Thoracic aorta (tissue), 2 donors: ENCODE results near the gene MRPL23. TPM values are rescaled to one million over a fixed set of nuclear protein-coding genes. Genes with fewer than 3 reads are reported as not detected.

ENCODE experiments used
- ATAC-seq: fragments of 150-250 bp; one replicate; pipeline ENCODE4 v1.8.0; 2017; ENCODE audit warnings: low read depth; ENCODE audit not compliant: insufficient number of reproducible peaks, low FRiP score
- DNase-seq: peaks from one replicate; pipeline ENCODE4 v3.0.0-alpha.2; 2020; ENCODE audit warnings: low spot score
- H3K27ac ChIP-seq, 2 donors: fragments of 200-600 bp; sonication (generic); 1 replicate in 1 of 2; 2 replicates in 1 of 2; pipeline ENCODE4 v1.5.1; 2016; ENCODE audit warnings: mild to moderate bottlenecking in 2 of 2, moderate library complexity in 2 of 2
- H3K27me3 ChIP-seq: fragments of 200-600 bp; sonication (generic); replicated peaks from 2 replicates; pipeline ENCODE4 v1.6.0; 2016; ENCODE audit warnings: mild to moderate bottlenecking; ENCODE audit not compliant: insufficient read depth
- H3K36me3 ChIP-seq: fragments of 200-600 bp; sonication (generic); one replicate; pipeline ENCODE4 v1.5.1; 2016
- H3K4me1 ChIP-seq, 2 donors: fragments of 200-600 bp; sonication (generic); 1 replicate in 1 of 2; 2 replicates in 1 of 2; pipeline versions ENCODE4 v1.5.1 to v1.6.0; 2016; ENCODE audit warnings: low read depth in 2 of 2, mild to moderate bottlenecking in 1 of 2; ENCODE audit not compliant: control insufficient read depth in 1 of 2
- H3K4me3 ChIP-seq: fragments of 200-600 bp; sonication (generic); 2 replicates; pipeline ENCODE4 v1.5.1; 2016; ENCODE audit warnings: mild to moderate bottlenecking
- H3K9me3 ChIP-seq: fragments of 200-600 bp; sonication (generic); 2 replicates; pipeline ENCODE4 v1.5.1; 2016
- CTCF ChIP-seq: fragments of 200-600 bp; sonication (generic); IDR thresholded peaks from one replicate; pipeline ENCODE4 v1.5.1; 2019; ENCODE audit warnings: antibody characterized with exemption
- total RNA-seq, 2 donors: library from RNA; depleted of rRNA; stranded (reverse); fragments of >200 nt; gene quantifications; one replicate each; pipeline versions ENCODE4 v1.1.0 to v1.2.3, GENCODE V29; 2016

The MRPL23 gene
- total RNA-seq, 2 donors from 2014 or later: 59.8 to 136 TPM

GRCh38 chr11:1979607-1980006 lies 32.5 kb downstream of the MRPL23 start:
- TF ChIP-seq CTCF: no peak
- H3K36me3 ChIP-seq: no peaks in the 10 kb centered on the region
- DNase-seq (no peak), ATAC-seq (no peak)
- no peaks in the 10 kb centered on the region for H3K9me3 ChIP-seq
- no peak overlapping the region for H3K4me3 ChIP-seq
- no peaks in the 10 kb centered on the region for H3K4me1 ChIP-seq
- no peak overlapping the region for H3K27ac ChIP-seq
- no peaks in the 10 kb centered on the region for H3K27me3 ChIP-seq

GRCh38 chr11:1982873-1983600 lies 35.9 kb downstream of the MRPL23 start:
- Histone ChIP-seq H3K4me1 (no peaks in the 10 kb centered on the region), H3K9me3 (no peaks in the 10 kb centered on the region), H3K4me3 (no peak overlapping the region), H3K27me3 (no peaks in the 10 kb centered on the region), H3K27ac (no peak overlapping the region), H3K36me3 (no peaks in the 10 kb centered on the region)
- TF ChIP-seq CTCF: no peak
- ATAC-seq: no peak
- no peak for DNase-seq

- TF ChIP-seq CTCF: no peak
- Histone ChIP-seq H3K4me3 (no peak overlapping the region), H3K9me3 (no peaks in the 10 kb centered on the region), H3K4me1 (no peaks in the 10 kb centered on the region), H3K27me3 (no peaks in the 10 kb centered on the region), H3K36me3 (no peaks in the 10 kb centered on the region), H3K27ac (no peak overlapping the region)
- DNase-seq (no peak), ATAC-seq (no peak)
These were observed 36.4 kb downstream of the MRPL23 start for GRCh38 chr11:1983601-1983961.

- no peaks in the 10 kb centered on the region for H3K36me3 ChIP-seq
- ATAC-seq (no peak), DNase-seq (no peak)
- H3K4me3 ChIP-seq: no peak overlapping the region
- TF ChIP-seq CTCF: no peak
- no peak overlapping the region for H3K27ac ChIP-seq
- H3K9me3 ChIP-seq: no peaks in the 10 kb centered on the region
- no peaks in the 10 kb centered on the region for H3K27me3 ChIP-seq
- H3K4me1 ChIP-seq: no peaks in the 10 kb centered on the region
These were observed 39.9 kb downstream of the MRPL23 start for GRCh38 chr11:1987024-1987423.

GRCh38 chr11:1988174-1988573 lies 41.0 kb downstream of the MRPL23 start:
- Histone ChIP-seq H3K27ac (no peak overlapping the region), H3K9me3 (no peaks in the 10 kb centered on the region), H3K4me3 (no peak overlapping the region), H3K27me3 (no peaks in the 10 kb centered on the region), H3K36me3 (no peaks in the 10 kb centered on the region), H3K4me1 (no peaks in the 10 kb centered on the region)
- ATAC-seq (no peak), DNase-seq (no peak)
- TF ChIP-seq CTCF: no peak
